Measurements from ENCODE around the gene TPCN1.

Gene TPCN1

GRCh38 chr12:113263431-113263963 is 42.2 kb downstream of the TPCN1 start:
- DNase-seq: no peak

- no peak for DNase-seq
Measured at GRCh38 chr12:113266106-113266895, 45.0 kb downstream of the TPCN1 start.

GRCh38 chr12:113267621-113268020 is 46.4 kb downstream of the TPCN1 start:
- no peak for DNase-seq

GRCh38 chr12:113268136-113268535 is 46.9 kb downstream of the TPCN1 start:
- no peak for DNase-seq

- no peak for DNase-seq
Measured at GRCh38 chr12:113268621-113269020, 47.4 kb downstream of the TPCN1 start.

- no peak for DNase-seq
Measured at GRCh38 chr12:113269257-113269943, 48.1 kb downstream of the TPCN1 start.

GRCh38 chr12:113270709-113271009 is 49.4 kb downstream of the TPCN1 start:
- DNase-seq: no peak

GRCh38 chr12:113271466-113271852 is 50.2 kb downstream of the TPCN1 start:
- no peak for DNase-seq

- no peak for DNase-seq
Measured at GRCh38 chr12:113271853-113272561, 50.7 kb downstream of the TPCN1 start.

- DNase-seq: no peak
Measured at GRCh38 chr12:113273053-113273725, 51.9 kb downstream of the TPCN1 start.

- no peak for DNase-seq
Measured at GRCh38 chr12:113274848-113275247, 53.6 kb downstream of the TPCN1 start.

- no peak for DNase-seq
Measured at GRCh38 chr12:113276306-113276705, 55.0 kb downstream of the TPCN1 start.

GRCh38 chr12:113276946-113277500 is 55.8 kb downstream of the TPCN1 start:
- DNase-seq: no peak

- no peak for DNase-seq
Measured at GRCh38 chr12:113277511-113277910, 56.2 kb downstream of the TPCN1 start.

GRCh38 chr12:113278141-113278540 is 56.9 kb downstream of the TPCN1 start:
- no peak for DNase-seq

- no peak for DNase-seq
Measured at GRCh38 chr12:113278633-113279032, 57.4 kb downstream of the TPCN1 start.

- no peak for DNase-seq
Measured at GRCh38 chr12:113284751-113285150, 63.5 kb downstream of the TPCN1 start.

- no peak for DNase-seq
Measured at GRCh38 chr12:113285679-113286610, 64.7 kb downstream of the TPCN1 start.

- DNase-seq: no peak
Measured at GRCh38 chr12:113286712-113287111, 65.4 kb downstream of the TPCN1 start.

- no peak for DNase-seq
Measured at GRCh38 chr12:113287146-113287898, 66.1 kb downstream of the TPCN1 start.

GRCh38 chr12:113287899-113288282 is 66.6 kb downstream of the TPCN1 start:
- DNase-seq: no peak

Measured in T-helper 1 cell (primary cell).